GM12801 (cell line): Measurements from ENCODE around the gene RAP1GAP.

Source experiments
- CTCF ChIP-seq: IDR thresholded peaks from one replicate; pipeline ENCODE4 v1.5.1; 2011; ENCODE audit warnings: control low read depth; ENCODE audit not compliant: insufficient read length; ENCODE audit errors: extremely low read depth

The RAP1GAP gene

GRCh38 chr1:21598904-21599303, 70.3 kb downstream of the RAP1GAP start:
- TF ChIP-seq CTCF = no peak

GRCh38 chr1:21598417-21598816, 70.7 kb downstream of the RAP1GAP start:
- TF ChIP-seq CTCF = no peak

- TF ChIP-seq CTCF = no peak
These were observed 71.4 kb downstream of the RAP1GAP start for GRCh38 chr1:21597753-21598152.

GRCh38 chr1:21596628-21597027, 72.5 kb downstream of the RAP1GAP start:
- no peak for TF ChIP-seq CTCF

- no peak for TF ChIP-seq CTCF
These were observed 73.0 kb downstream of the RAP1GAP start for GRCh38 chr1:21596174-21596573.

- no peak for TF ChIP-seq CTCF
These were observed 73.9 kb downstream of the RAP1GAP start for GRCh38 chr1:21594935-21595897.

- no peak for TF ChIP-seq CTCF
These were observed 74.7 kb downstream of the RAP1GAP start for GRCh38 chr1:21594501-21594900.
